ENCODE results near the gene KIF26B.

Gene KIF26B

GRCh38 chr1:245489838-245490237 is 335.1 kb downstream of the KIF26B start:
- no peak for TF ChIP-seq BACH2 (CRISPR knock-in tag; IDR thresholded peaks at IDR 0.05; ENCODE audit: borderline replicate concordance)
- no peak for TF ChIP-seq ZC3H10 (CRISPR knock-in tag; IDR thresholded peaks at IDR 0.05)
- no peak for TF ChIP-seq PATZ1 (CRISPR knock-in tag; IDR thresholded peaks at IDR 0.05; ENCODE audit: borderline replicate concordance)
- TF ChIP-seq ZFP3 (CRISPR knock-in tag; IDR thresholded peaks at IDR 0.05): no peak
- TF ChIP-seq CSRNP3 (CRISPR knock-in tag; IDR thresholded peaks at IDR 0.05): no peak
- TF ChIP-seq ZNF8 (CRISPR knock-in tag; IDR thresholded peaks at IDR 0.05): no peak
- no peak for TF ChIP-seq CSDC2 (CRISPR knock-in tag; IDR thresholded peaks at IDR 0.05)
- no peak for TF ChIP-seq POU6F1 (CRISPR knock-in tag; IDR thresholded peaks at IDR 0.05; ENCODE audit: borderline replicate concordance, low read depth)
- TF ChIP-seq ZNF70 (CRISPR knock-in tag; IDR thresholded peaks at IDR 0.05): no peak
- TF ChIP-seq PPARA (CRISPR knock-in tag; IDR thresholded peaks at IDR 0.05; ENCODE audit: borderline replicate concordance): no peak
- TF ChIP-seq SNAI2 (CRISPR knock-in tag; IDR thresholded peaks at IDR 0.05): no peak
- no peak for TF ChIP-seq TCF4 (CRISPR knock-in tag; IDR thresholded peaks at IDR 0.05; ENCODE audit: borderline replicate concordance)
- TF ChIP-seq ISL1 (CRISPR knock-in tag; IDR thresholded peaks at IDR 0.05): no peak
- TF ChIP-seq ZNF565 (CRISPR knock-in tag; conservative IDR thresholded peaks at IDR 0.05; ENCODE audit: low read depth): no peak
- no peak for TF ChIP-seq CREB5 (CRISPR knock-in tag; IDR thresholded peaks at IDR 0.05; ENCODE audit: low read depth)
- TF ChIP-seq ESRRG (CRISPR knock-in tag; IDR thresholded peaks at IDR 0.05): no peak
- TF ChIP-seq TSHZ2 (CRISPR knock-in tag; IDR thresholded peaks at IDR 0.05): no peak
- TF ChIP-seq GLIS3 (CRISPR knock-in tag; IDR thresholded peaks at IDR 0.05): no peak
- no peak for ATAC-seq

GRCh38 chr1:245493029-245493428 is 338.2 kb downstream of the KIF26B start:
- no peak for TF ChIP-seq ZFP3 (CRISPR knock-in tag; IDR thresholded peaks at IDR 0.05)
- TF ChIP-seq TSHZ2 (CRISPR knock-in tag; IDR thresholded peaks at IDR 0.05): no peak
- ATAC-seq: peak; percentile 51; the same call in 2 of the 3 replicates

- no peak for ATAC-seq
- no peak for TF ChIP-seq RARB (CRISPR knock-in tag; IDR thresholded peaks at IDR 0.05)
- TF ChIP-seq ZNF70 (CRISPR knock-in tag; IDR thresholded peaks at IDR 0.05): no peak
- no peak for TF ChIP-seq TSHZ2 (CRISPR knock-in tag; IDR thresholded peaks at IDR 0.05)
- no peak for TF ChIP-seq ISL1 (CRISPR knock-in tag; IDR thresholded peaks at IDR 0.05)
Measured at GRCh38 chr1:245495681-245496080, 340.9 kb downstream of the KIF26B start.

Measured in SK-N-SH treated with all-trans-retinoic acid at 6 μM for 48 hours (cell line).